H1 (cell line): ENCODE measurements around the gene TMED8.

Experiments used
- BACH1 ChIP-seq: IDR thresholded peaks from 2 replicates; pipeline ENCODE4 v1.6.1; 2012; ENCODE audit warnings: low read length, improper control_type of control experiment
- CBX5 ChIP-seq: fragments of 300-800, 300-1000 bp; sonication (generic); IDR thresholded peaks from 2 replicates; pipeline ENCODE4 v1.7.1; 2016; ENCODE audit warnings: antibody characterized with exemption, low read length, low read depth
- CTCF ChIP-seq, 3 experiments: IDR thresholded peaks; 1 replicate in 2 of 3; 2 replicates in 1 of 3; pipeline versions ENCODE4 v1.5.1 to v1.6.1; 2011; ENCODE audit warnings: low read length in 3 of 3, mild to moderate bottlenecking in 3 of 3, inconsistent platforms in 2 of 3, low read depth in 1 of 3, moderate library complexity in 1 of 3; ENCODE audit not compliant: insufficient read depth in 1 of 3; ENCODE audit errors: control extremely low read depth in 1 of 3
- EP300 ChIP-seq, 2 experiments: IDR thresholded peaks; 1 replicate in 1 of 2; 2 replicates in 1 of 2; pipeline ENCODE4 v1.6.1; 2011 to 2012; ENCODE audit warnings: low read depth in 2 of 2, low read length in 2 of 2, mild to moderate bottlenecking in 2 of 2, borderline replicate concordance in 1 of 2, inconsistent platforms in 1 of 2, moderate library complexity in 1 of 2
- EZH2 ChIP-seq: fragments of 200-600 bp; sonication (generic); IDR thresholded peaks from 2 replicates; pipeline ENCODE4 v1.7.1; 2012; ENCODE audit warnings: low read depth, mild to moderate bottlenecking, moderate library complexity, low read length, inconsistent platforms; ENCODE audit not compliant: severe bottlenecking
- HDAC2 ChIP-seq, 2 experiments: fragments of 300-600 bp in 1 of 2; sonication (generic) in 1 of 2; IDR thresholded peaks; 2 replicates each; pipeline ENCODE4 v1.6.1; 2011 to 2012; ENCODE audit warnings: low read depth in 2 of 2, low read length in 2 of 2, mild to moderate bottlenecking in 2 of 2, moderate library complexity in 2 of 2, borderline replicate concordance in 1 of 2, inconsistent platforms in 1 of 2
- MAFK ChIP-seq: IDR thresholded peaks from 2 replicates; pipeline ENCODE4 v1.6.1; 2012; ENCODE audit warnings: low read depth, mild to moderate bottlenecking, improper control_type of control experiment, low read length
- POLR2A ChIP-seq, 2 experiments: IDR thresholded peaks; 1 replicate in 1 of 2; 2 replicates in 1 of 2; pipeline ENCODE4 v1.6.1; 2011; ENCODE audit warnings: low read depth in 2 of 2, low read length in 2 of 2, mild to moderate bottlenecking in 2 of 2; ENCODE audit errors: control extremely low read depth in 1 of 2
- POLR2AphosphoS5 ChIP-seq: IDR thresholded peaks from 2 replicates; pipeline ENCODE4 v1.6.1; 2011; ENCODE audit warnings: low read depth, low read length
- SRF ChIP-seq: IDR thresholded peaks from 2 replicates; pipeline ENCODE4 v1.6.1; 2011; ENCODE audit warnings: mild to moderate bottlenecking, low read depth, low read length, moderate library complexity
- ZNF274 ChIP-seq: IDR thresholded peaks from 2 replicates; pipeline ENCODE4 v1.7.0; 2012; ENCODE audit warnings: low read length, borderline replicate concordance; ENCODE audit errors: extremely low read depth

DNA sequence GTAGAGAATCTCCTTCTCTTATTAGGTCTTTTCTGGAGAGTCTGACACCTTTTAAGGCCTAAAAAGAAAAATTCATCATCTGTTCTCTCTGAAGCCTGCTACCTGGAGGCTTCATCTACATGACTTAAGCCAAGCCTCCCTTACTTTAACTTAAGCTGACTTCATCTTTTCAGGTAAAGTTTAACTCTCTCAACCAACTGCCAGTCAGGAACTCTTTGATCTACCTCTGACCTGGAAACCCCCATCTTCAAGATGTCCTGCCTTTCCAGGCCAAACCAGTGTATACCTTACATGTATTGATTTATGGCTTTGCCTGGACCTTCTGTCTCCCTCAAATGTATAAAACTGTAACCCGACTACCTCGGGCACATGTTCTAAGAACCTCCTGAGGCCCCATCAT is 38.6 kb downstream of the TMED8 start:
- TF ChIP-seq SRF (no peak), MAFK (no peak), CTCF (IDR thresholded peaks at IDR 0.05; ENCODE audit: control extremely low read depth in 1 of 3, insufficient read depth in 1 of 3, low read depth in 1 of 3, low read length in 3 of 3) (no peak), POLR2A (IDR thresholded peaks at IDR 0.05; ENCODE audit: control extremely low read depth in 1 of 2, low read depth in 2 of 2, low read length in 2 of 2) (no peak), BACH1 (no peak), POLR2AphosphoS5 (no peak), HDAC2 (IDR thresholded peaks at IDR 0.05; ENCODE audit: borderline replicate concordance in 1 of 2, low read depth in 2 of 2, low read length in 2 of 2) (no peak; a peak in 1 of 4 replicates), CBX5 (no peak), EP300 (IDR thresholded peaks at IDR 0.05; ENCODE audit: borderline replicate concordance in 1 of 2, low read depth in 2 of 2, low read length in 2 of 2) (no peak), ZNF274 (no peak), EZH2 (no peak)
